SKM-1 treated with dmso at 0.1 percent for 144 hours (cell line): ENCODE data around the gene MDN1.
"Not testable (repeated sequence)": the region's sequence is repeated elsewhere in the genome, so short reads cannot be mapped to it uniquely, and the experiment has no call there.

Experiments
- DNase-seq: peaks from one replicate; lab custom pipeline; 2025; ENCODE audit not compliant: unreplicated experiment; lab: John Stamatoyannopoulos, UW

MDN1 gene

GRCh38 chr6:89819336-89820130 lies at the start of gene MDN1:
Gene MDN1, minus strand, starts transcription at chr6:89819794. Its CDS starts 187 bp downstream, at chr6:89819607.
- peak; percentile 92 for DNase-seq

- DNase-seq: no peak
Measured at GRCh38 chr6:89866024-89866678, 46.6 kb upstream of the MDN1 start.

GRCh38 chr6:89862698-89863097 lies 43.1 kb upstream of the MDN1 start:
- DNase-seq: no peak

- DNase-seq: no peak
Measured at GRCh38 chr6:89862273-89862672, 42.7 kb upstream of the MDN1 start.

GRCh38 chr6:89859744-89860143 lies 40.1 kb upstream of the MDN1 start:
- no peak for DNase-seq

- DNase-seq: no peak
Measured at GRCh38 chr6:89858041-89858440, 38.4 kb upstream of the MDN1 start.

GRCh38 chr6:89853068-89853467 lies 33.5 kb upstream of the MDN1 start:
- no peak for DNase-seq

GRCh38 chr6:89847513-89847912 lies 27.9 kb upstream of the MDN1 start:
- DNase-seq: not testable (repeated sequence)

- DNase-seq: no peak
Measured at GRCh38 chr6:89843070-89843469, 23.5 kb upstream of the MDN1 start.

- no peak for DNase-seq
Measured at GRCh38 chr6:89842228-89842627, 22.6 kb upstream of the MDN1 start.

- DNase-seq: peak; percentile 31
Measured at GRCh38 chr6:89840538-89840937, 20.9 kb upstream of the MDN1 start.

- DNase-seq: no peak
Measured at GRCh38 chr6:89836639-89837222, 17.1 kb upstream of the MDN1 start.

- DNase-seq: no peak
Measured at GRCh38 chr6:89834884-89835792, 15.5 kb upstream of the MDN1 start.

GRCh38 chr6:89830170-89830809 lies 10.7 kb upstream of the MDN1 start:
- DNase-seq: no peak

GRCh38 chr6:89829472-89830169 lies 10.0 kb upstream of the MDN1 start, which contains the start of gene CASP8AP2:
Gene CASP8AP2, plus strand, starts transcription at chr6:89829880.
- DNase-seq: peak; percentile 99

- DNase-seq: peak; percentile 59
Measured at GRCh38 chr6:89828988-89829471, 9.4 kb upstream of the MDN1 start.

GRCh38 chr6:89828475-89828987 lies 8.9 kb upstream of the MDN1 start:
- not testable (repeated sequence) for DNase-seq

GRCh38 chr6:89826029-89826528 lies 6.5 kb upstream of the MDN1 start:
- no peak for DNase-seq

- peak; percentile 38 for DNase-seq
Measured at GRCh38 chr6:89818977-89819335, 638 bp downstream of the MDN1 start.
